HEK293 (cell line): ENCODE measurements around the gene CACNB3.

Experiments used
- CTCF ChIA-PET: fragments of 350-600 bp; formaldehyde crosslinking; extraction: SDS; loops from one replicate; lab custom pipeline; 2021; ENCODE audit warnings: antibody characterized with exemption; lab: Yijun Ruan, JAX
- POLR2A ChIA-PET: fragments of 300-600 bp; formaldehyde crosslinking; extraction: SDS; loops from one replicate; lab custom pipeline; 2020; ENCODE audit warnings: antibody characterized with exemption, inconsistent platforms; lab: Yijun Ruan, JAX
- H3K27ac ChIP-seq: fragments of 200-500 bp; sonication (Bioruptor generic); 2 replicates; pipeline ENCODE4 v1.5.1; 2014; ENCODE audit warnings: low read depth, low read length, control low read depth, inconsistent platforms; ENCODE audit errors: extremely low read depth
- H3K36me3 ChIP-seq, 2 experiments: fragments of 200-500 bp in 1 of 2; sonication (Bioruptor generic) in 1 of 2; 1 replicate in 1 of 2; 2 replicates in 1 of 2; pipeline ENCODE4 v1.5.1; 2014 to 2017; ENCODE audit warnings: inconsistent platforms in 2 of 2, low read length in 2 of 2; ENCODE audit not compliant: control insufficient read depth in 2 of 2, insufficient read depth in 1 of 2
- H3K4me1 ChIP-seq: fragments of 200-500 bp; sonication (Bioruptor generic); 2 replicates; pipeline ENCODE4 v1.5.1; 2014; ENCODE audit warnings: mild to moderate bottlenecking, low read length, inconsistent platforms; ENCODE audit not compliant: control insufficient read depth, insufficient read depth
- H3K4me3 ChIP-seq: 2 replicates; pipeline ENCODE4 v1.5.1; 2011; ENCODE audit warnings: low read depth, mild to moderate bottlenecking, control low read depth, low read length, moderate library complexity
- H3K9me3 ChIP-seq: fragments of 200-500 bp; sonication (Bioruptor generic); 2 replicates; pipeline ENCODE4 v1.5.1; 2014; ENCODE audit warnings: low read depth, low read length, inconsistent platforms; ENCODE audit not compliant: control insufficient read depth, insufficient read depth
- EGR2 ChIP-seq: fragments of 450-650 bp; formaldehyde crosslinking; IDR thresholded peaks from 2 replicates; pipeline ENCODE4 v1.5.1; 2016; ENCODE audit warnings: low read depth, missing biosample characterization, missing genetic modification characterization
- KLF16 ChIP-seq: fragments of 450-650 bp; formaldehyde crosslinking; IDR thresholded peaks from 2 replicates; pipeline ENCODE4 v1.5.1; 2017; ENCODE audit warnings: missing biosample characterization, missing genetic modification characterization
- KLF9 ChIP-seq: fragments of 450-650 bp; formaldehyde crosslinking; IDR thresholded peaks from 2 replicates; pipeline ENCODE4 v1.5.1; 2016; ENCODE audit warnings: missing biosample characterization, missing genetic modification characterization, low read depth
- MEIS1 ChIP-seq: sonication (generic); formaldehyde crosslinking; IDR thresholded peaks from 2 replicates; pipeline ENCODE4 v1.8.1; 2022; ENCODE audit warnings: missing genetic modification reagents, mild to moderate bottlenecking, borderline replicate concordance
- MYNN ChIP-seq: fragments of 450-650 bp; formaldehyde crosslinking; IDR thresholded peaks from 2 replicates; pipeline ENCODE4 v1.5.1; 2016; ENCODE audit warnings: missing biosample characterization, missing genetic modification characterization, borderline replicate concordance
- MZF1 ChIP-seq: fragments of 450-650 bp; formaldehyde crosslinking; IDR thresholded peaks from 2 replicates; pipeline ENCODE4 v1.5.1; 2017; ENCODE audit warnings: missing biosample characterization, missing genetic modification characterization, borderline replicate concordance
- PRDM1 ChIP-seq: fragments of 450-650 bp; formaldehyde crosslinking; IDR thresholded peaks from 2 replicates; pipeline ENCODE4; 2016; ENCODE audit warnings: missing biosample characterization, missing genetic modification characterization
- PRDM10 ChIP-seq: fragments of 450-650 bp; formaldehyde crosslinking; IDR thresholded peaks from 2 replicates; pipeline ENCODE4 v1.5.1; 2016; ENCODE audit warnings: missing biosample characterization, missing genetic modification characterization
- YY2 ChIP-seq: fragments of 450-650 bp; formaldehyde crosslinking; IDR thresholded peaks from 2 replicates; pipeline ENCODE4 v1.5.1; 2016; ENCODE audit warnings: missing biosample characterization, missing genetic modification characterization
- ZBTB17 ChIP-seq: fragments of 450-650 bp; formaldehyde crosslinking; IDR thresholded peaks from 2 replicates; pipeline ENCODE4 v1.5.1; 2016; ENCODE audit warnings: missing biosample characterization, missing genetic modification characterization
- ZFHX2 ChIP-seq: fragments of 450-650 bp; formaldehyde crosslinking; conservative IDR thresholded peaks from 2 replicates; pipeline ENCODE4 v1.5.1; 2016; ENCODE audit warnings: missing biosample characterization, missing genetic modification characterization
- ZNF112 ChIP-seq: fragments of 450-650 bp; formaldehyde crosslinking; IDR thresholded peaks from 2 replicates; pipeline ENCODE4 v1.5.0; 2017; ENCODE audit warnings: missing biosample characterization, missing genetic modification characterization
- ZNF248 ChIP-seq: fragments of 450-650 bp; formaldehyde crosslinking; IDR thresholded peaks from 2 replicates; pipeline ENCODE4 v1.5.1; 2017; ENCODE audit warnings: missing biosample characterization, missing genetic modification characterization
- ZNF311 ChIP-seq: fragments of 450-650 bp; formaldehyde crosslinking; IDR thresholded peaks from 2 replicates; pipeline ENCODE4 v1.5.1; 2017; ENCODE audit warnings: missing biosample characterization, missing genetic modification characterization, borderline replicate concordance
- ZNF37A ChIP-seq: fragments of 450-650 bp; IDR thresholded peaks from 2 replicates; pipeline ENCODE4 v1.5.1; 2018; ENCODE audit warnings: missing biosample characterization, missing genetic modification characterization
- ZNF433 ChIP-seq: fragments of 450-650 bp; formaldehyde crosslinking; IDR thresholded peaks from 2 replicates; pipeline ENCODE4 v1.5.1; 2016; ENCODE audit warnings: missing biosample characterization, missing genetic modification characterization, low read depth
- ZNF555 ChIP-seq: fragments of 450-650 bp; formaldehyde crosslinking; conservative IDR thresholded peaks from 2 replicates; pipeline ENCODE4 v1.5.1; 2017; ENCODE audit warnings: missing biosample characterization, mild to moderate bottlenecking, missing genetic modification characterization, inconsistent platforms
- ZNF768 ChIP-seq: fragments of 450-650 bp; formaldehyde crosslinking; IDR thresholded peaks from 2 replicates; pipeline ENCODE4 v1.5.1; 2018; ENCODE audit warnings: missing biosample characterization, mild to moderate bottlenecking, missing genetic modification characterization
- TF ChIP-seq, protein P1 (sequence below): fragments of 450-650 bp; formaldehyde crosslinking; IDR thresholded peaks from 2 replicates; pipeline ENCODE4 v1.5.1; 2016; ENCODE audit warnings: missing biosample characterization, missing genetic modification characterization
- TF ChIP-seq, protein P2 (sequence below): fragments of 450-650 bp; formaldehyde crosslinking; IDR thresholded peaks from 2 replicates; pipeline ENCODE4 v1.5.1; 2016; ENCODE audit warnings: missing biosample characterization, missing genetic modification characterization
- TF ChIP-seq, protein P3 (sequence below): fragments of 450-650 bp; formaldehyde crosslinking; IDR thresholded peaks from 2 replicates; pipeline ENCODE4 v1.5.1; 2016; ENCODE audit warnings: missing biosample characterization, missing genetic modification characterization

Gene CACNB3

DNA sequence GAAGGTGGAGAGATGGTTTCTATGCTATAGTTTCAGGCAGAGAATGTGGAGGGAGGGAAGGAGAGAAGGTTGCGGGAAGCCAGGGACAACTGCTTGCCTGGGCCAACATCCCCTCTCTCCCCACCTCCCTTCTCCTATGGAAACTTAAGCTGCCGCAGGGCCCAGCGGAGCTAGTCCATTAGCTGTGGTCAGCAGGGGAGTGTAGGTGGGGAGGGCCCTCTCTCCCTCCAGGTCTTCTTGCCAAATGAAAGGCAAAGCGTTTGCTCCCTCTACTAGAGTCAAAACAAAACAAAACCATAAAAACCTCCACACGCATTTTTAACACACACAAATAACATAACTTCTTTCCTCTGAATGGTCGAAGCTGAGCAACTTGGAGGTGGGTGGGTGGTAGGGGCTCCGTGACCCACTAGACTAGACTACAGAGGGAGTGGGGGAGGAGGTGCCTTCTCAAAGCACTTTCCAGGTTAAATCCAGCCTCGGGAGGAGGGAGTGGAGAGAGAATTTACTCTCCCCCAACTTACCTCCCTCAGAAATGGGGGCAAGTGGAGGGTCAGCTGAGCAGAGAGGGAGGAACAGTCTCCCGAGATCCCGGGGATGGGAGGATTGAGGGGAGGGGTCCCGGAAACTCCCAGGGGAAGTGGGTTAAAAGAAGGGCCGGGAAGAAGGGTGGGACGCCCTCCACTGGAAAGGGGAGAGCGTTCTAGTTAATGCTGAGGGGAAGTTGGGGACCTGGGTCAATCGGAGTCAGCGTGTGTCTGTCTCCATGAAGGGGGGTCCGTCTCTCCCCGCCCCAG lies 4.6 kb upstream of the CACNB3 start:
- TF ChIP-seq ZNF768 (tag by site-specific recombination) (no peak), PRDM10 (peak; percentile 81), EGR2 (tag by site-specific recombination) (peak; percentile 46; the same call in 1 of the 2 replicates), ZFHX2 (tag by site-specific recombination) (peak; percentile 51), KLF9 (tag by site-specific recombination) (no peak), PRDM1 (tag by site-specific recombination) (0 out of 2 replicates have a peak, but pooled peaks have one; percentile 23)
- ChIA-PET CTCF (interaction anchor here (0.5 to 7.1 kb wide), 23 partner anchors 9 to 271 kb away, joined by 3 to 53 read pairs (median 4); partner anchors contain the start of genes ADCY6 and DDX23), POLR2A (interaction anchor here (1.5 kb wide), 1 partner anchor 60 kb away, joined by 12 read pairs; no protein-coding TSS in a partner anchor)
- Histone ChIP-seq H3K36me3 (no peaks in the 10 kb centered on the region), H3K4me1 (peaks cover 3% of the 10 kb centered on the region; the same call in 1 of the 2 replicates), H3K4me3 (peak overlapping the region; percentile 63), H3K9me3 (no peaks in the 10 kb centered on the region), H3K27ac (no peak overlapping the region)

DNA sequence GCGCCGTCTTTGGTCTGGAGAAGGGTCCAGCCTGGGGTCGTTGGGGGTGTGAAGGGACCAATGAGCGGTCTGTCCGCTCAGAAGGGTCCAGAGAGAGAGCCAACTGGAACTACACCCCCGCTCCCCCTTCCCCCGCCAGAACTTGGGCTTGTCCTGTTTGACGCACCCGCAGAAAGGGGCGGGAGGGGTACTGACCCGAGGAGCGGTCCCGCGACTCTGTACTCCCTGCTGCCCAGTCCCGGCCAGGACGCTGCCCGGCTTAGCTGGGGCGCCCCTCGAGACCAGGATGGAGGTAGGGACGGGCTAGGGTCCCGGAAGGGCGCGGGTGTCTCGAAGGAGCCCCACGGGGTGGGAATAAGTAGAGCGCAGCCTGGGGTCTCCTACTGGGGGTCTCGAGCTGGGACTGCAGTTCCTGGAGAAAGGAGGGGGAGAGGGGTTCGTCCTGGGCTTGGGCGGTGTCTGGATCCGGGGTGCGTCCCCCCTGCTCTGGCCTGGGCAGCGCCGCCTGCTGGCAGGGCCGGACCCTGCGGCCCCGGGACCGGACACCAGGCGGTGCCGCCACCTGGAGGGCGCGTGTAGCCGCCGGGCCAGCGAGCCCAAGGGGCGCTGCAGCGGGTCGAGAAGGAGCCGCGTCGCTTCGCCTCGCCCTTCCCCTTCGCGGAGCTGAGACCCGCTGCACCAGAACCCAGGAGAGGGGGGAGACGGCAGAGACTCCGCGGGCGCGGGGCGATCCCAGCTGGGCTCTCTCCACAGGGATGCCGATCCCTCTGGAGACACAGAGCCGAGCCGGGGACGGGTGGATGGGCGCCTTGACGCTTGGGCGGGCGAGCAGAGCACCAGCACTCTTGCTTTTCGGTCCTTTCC lies 3.8 kb upstream of the CACNB3 start:
- Histone ChIP-seq H3K4me1 (peaks cover 3% of the 10 kb centered on the region; the same call in 1 of the 2 replicates), H3K36me3 (no peaks in the 10 kb centered on the region), H3K4me3 (peak overlapping the region; percentile 63), H3K27ac (peak overlapping the region; percentile 79; the same call in 1 of the 2 replicates), H3K9me3 (no peaks in the 10 kb centered on the region)
- CTCF ChIA-PET = interaction anchor here (0.5 to 7.1 kb wide), 47 partner anchors 10 to 1098 kb away, joined by 3 to 53 read pairs (median 4); partner anchors contain the start of genes ADCY6 and DDX23
- POLR2A ChIA-PET = interaction anchor here (0.6 to 2.3 kb wide), 6 partner anchors 12 to 69 kb away, joined by 3 to 12 read pairs (median 8); partner anchors contain the start of genes ADCY6 and DDX23
- TF ChIP-seq MYNN (0 out of 2 replicates have a peak, but pooled peaks have one; percentile 14), KLF9 (tag by site-specific recombination) (peak; percentile 38), YY2 (tag by site-specific recombination) (no peak), ZNF37A (tag by site-specific recombination) (no peak), ZNF311 (tag by site-specific recombination) (no peak), ZNF112 (tag by site-specific recombination) (no peak), MZF1 (tag by site-specific recombination) (no peak), ZNF248 (tag by site-specific recombination) (no peak), ZBTB17 (no peak), ZNF555 (tag by site-specific recombination) (no peak), ZNF433 (tag by site-specific recombination) (no peak), MEIS1 (CRISPR knock-in tag) (no peak), KLF16 (tag by site-specific recombination) (no peak; the same call in 1 of the 2 replicates)
- TF ChIP-seq, protein P1, sequence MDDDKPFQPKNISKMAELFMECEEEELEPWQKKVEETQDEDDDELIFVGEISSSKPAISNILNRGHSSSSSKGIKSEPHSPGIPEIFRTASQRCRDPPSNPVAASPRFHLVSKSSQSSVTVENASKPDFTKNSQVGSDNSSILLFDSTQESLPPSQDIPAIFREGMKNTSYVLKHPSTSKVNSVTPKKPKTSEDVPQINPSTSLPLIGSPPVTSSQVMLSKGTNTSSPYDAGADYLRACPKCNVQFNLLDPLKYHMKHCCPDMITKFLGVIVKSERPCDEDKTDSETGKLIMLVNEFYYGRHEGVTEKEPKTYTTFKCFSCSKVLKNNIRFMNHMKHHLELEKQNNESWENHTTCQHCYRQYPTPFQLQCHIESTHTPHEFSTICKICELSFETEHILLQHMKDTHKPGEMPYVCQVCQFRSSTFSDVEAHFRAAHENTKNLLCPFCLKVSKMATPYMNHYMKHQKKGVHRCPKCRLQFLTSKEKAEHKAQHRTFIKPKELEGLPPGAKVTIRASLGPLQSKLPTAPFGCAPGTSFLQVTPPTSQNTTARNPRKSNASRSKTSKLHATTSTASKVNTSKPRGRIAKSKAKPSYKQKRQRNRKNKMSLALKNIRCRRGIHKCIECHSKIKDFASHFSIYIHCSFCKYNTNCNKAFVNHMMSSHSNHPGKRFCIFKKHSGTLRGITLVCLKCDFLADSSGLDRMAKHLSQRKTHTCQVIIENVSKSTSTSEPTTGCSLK = no peak
- TF ChIP-seq, protein P2, sequence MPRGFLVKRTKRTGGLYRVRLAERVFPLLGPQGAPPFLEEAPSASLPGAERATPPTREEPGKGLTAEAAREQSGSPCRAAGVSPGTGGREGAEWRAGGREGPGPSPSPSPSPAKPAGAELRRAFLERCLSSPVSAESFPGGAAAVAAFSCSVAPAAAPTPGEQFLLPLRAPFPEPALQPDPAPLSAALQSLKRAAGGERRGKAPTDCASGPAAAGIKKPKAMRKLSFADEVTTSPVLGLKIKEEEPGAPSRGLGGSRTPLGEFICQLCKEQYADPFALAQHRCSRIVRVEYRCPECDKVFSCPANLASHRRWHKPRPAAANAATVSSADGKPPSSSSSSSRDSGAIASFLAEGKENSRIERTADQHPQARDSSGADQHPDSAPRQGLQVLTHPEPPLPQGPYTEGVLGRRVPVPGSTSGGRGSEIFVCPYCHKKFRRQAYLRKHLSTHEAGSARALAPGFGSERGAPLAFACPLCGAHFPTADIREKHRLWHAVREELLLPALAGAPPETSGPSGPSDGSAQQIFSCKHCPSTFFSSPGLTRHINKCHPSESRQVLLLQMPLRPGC (tag by site-specific recombination) = no peak
- TF ChIP-seq, protein P3, sequence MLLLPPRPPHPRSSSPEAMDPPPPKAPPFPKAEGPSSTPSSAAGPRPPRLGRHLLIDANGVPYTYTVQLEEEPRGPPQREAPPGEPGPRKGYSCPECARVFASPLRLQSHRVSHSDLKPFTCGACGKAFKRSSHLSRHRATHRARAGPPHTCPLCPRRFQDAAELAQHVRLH = peak; percentile 40; the same call in 1 of the 2 replicates
